GM11168 (cell line): ENCODE results near the gene KIF25.

Experiments used
- in situ Hi-C: fragments of 300-500 bp; cut with MboI; formaldehyde crosslinking; loops from one replicate; pipeline ENCODE4 v1.12.0; 2022; ENCODE audit warnings: low sequenced_read_pairs; ENCODE audit not compliant: unreplicated experiment

Gene KIF25

GRCh38 chr6:168031411-168031971 is 34.0 kb downstream of the KIF25 start:
- in situ Hi-C loops = no loop called here

- in situ Hi-C loops = no loop called here
Observed at GRCh38 chr6:168032005-168032760, 34.7 kb downstream of the KIF25 start.

- in situ Hi-C loops = no loop called here
Observed at GRCh38 chr6:168033791-168034190, 36.3 kb downstream of the KIF25 start.

GRCh38 chr6:168034537-168034936 is 37.1 kb downstream of the KIF25 start:
- in situ Hi-C loops = no loop called here

- in situ Hi-C loops = no loop called here
Observed at GRCh38 chr6:168035098-168035660, 37.7 kb downstream of the KIF25 start.

- in situ Hi-C loops = no loop called here
Observed at GRCh38 chr6:168035661-168036545, 38.4 kb downstream of the KIF25 start.

GRCh38 chr6:168037242-168037641 is 39.8 kb downstream of the KIF25 start:
- in situ Hi-C loops = no loop called here

GRCh38 chr6:168037856-168038255 is 40.4 kb downstream of the KIF25 start:
- in situ Hi-C loops = no loop called here

- in situ Hi-C loops = no loop called here
Observed at GRCh38 chr6:168038576-168039140, 41.2 kb downstream of the KIF25 start.

- in situ Hi-C loops = no loop called here
Observed at GRCh38 chr6:168039301-168039700, 41.8 kb downstream of the KIF25 start.

- in situ Hi-C loops = no loop called here
Observed at GRCh38 chr6:168039849-168040248, 42.4 kb downstream of the KIF25 start.

GRCh38 chr6:168040856-168041496 is 43.5 kb downstream of the KIF25 start:
- in situ Hi-C loops = no loop called here

GRCh38 chr6:168041928-168042327 is 44.5 kb downstream of the KIF25 start:
- in situ Hi-C loops = no loop called here

GRCh38 chr6:168042426-168043192 is 45.1 kb downstream of the KIF25 start:
- in situ Hi-C loops = no loop called here

GRCh38 chr6:168043193-168043847 is 45.8 kb downstream of the KIF25 start:
- in situ Hi-C loops = no loop called here

GRCh38 chr6:168043848-168044415 is 46.5 kb downstream of the KIF25 start:
- in situ Hi-C loops = no loop called here

- in situ Hi-C loops = no loop called here
Observed at GRCh38 chr6:168044521-168045130, 47.2 kb downstream of the KIF25 start.

GRCh38 chr6:168045141-168045691 is 47.7 kb downstream of the KIF25 start:
- in situ Hi-C loops = no loop called here
